HuH-7 (cell line): ENCODE results near the gene ATXN1.

Experiments
- DNase-seq: peaks from one replicate; pipeline ENCODE4 v3.0.0; 2011; ENCODE audit warnings: low spot score

Gene ATXN1

GRCh38 chr6:16742116-16742515 is 19.1 kb downstream of the ATXN1 start:
- DNase-seq: no peak

DNA sequence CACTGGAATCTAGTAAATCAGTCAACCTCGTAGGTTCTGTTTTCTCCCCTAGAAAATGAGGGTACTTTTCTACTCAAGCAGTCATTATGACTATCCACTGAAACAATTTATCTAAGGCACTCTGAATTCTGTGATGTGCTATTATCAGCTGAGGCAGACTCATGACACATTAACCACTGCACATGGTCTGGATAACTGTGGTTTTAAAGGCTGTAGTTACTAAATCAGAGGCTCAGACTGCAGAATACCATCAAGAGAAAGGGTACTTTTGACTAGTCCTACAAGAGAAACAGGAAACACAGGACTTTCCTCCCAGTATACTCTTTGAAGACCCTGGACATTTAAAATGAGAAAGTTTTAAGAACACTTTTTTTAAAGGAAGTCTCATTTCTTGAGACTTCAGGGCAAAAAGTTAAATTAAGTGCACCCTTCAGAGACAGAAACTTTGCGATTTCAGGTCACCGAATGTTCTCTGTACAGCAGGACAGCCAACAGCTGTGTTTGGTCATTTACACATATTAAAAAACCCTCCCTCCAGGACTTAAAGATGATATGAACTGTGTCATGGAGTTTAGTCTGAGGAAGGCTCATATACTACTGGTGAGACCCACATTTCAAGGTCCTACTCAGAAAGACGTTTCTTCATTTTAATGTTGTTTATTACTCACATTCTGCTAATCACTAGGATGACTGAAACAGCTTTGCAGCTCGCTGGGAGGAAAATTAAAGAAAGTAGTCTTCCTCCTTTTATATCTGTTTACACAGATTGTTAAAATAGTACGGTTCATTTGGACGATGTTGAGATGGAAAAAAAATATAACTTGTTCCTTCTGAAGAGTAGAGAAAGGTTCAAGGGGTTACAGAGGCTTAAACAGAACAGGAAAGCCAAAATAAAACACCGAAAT is 19.9 kb downstream of the ATXN1 start:
- DNase-seq: no peak

DNA sequence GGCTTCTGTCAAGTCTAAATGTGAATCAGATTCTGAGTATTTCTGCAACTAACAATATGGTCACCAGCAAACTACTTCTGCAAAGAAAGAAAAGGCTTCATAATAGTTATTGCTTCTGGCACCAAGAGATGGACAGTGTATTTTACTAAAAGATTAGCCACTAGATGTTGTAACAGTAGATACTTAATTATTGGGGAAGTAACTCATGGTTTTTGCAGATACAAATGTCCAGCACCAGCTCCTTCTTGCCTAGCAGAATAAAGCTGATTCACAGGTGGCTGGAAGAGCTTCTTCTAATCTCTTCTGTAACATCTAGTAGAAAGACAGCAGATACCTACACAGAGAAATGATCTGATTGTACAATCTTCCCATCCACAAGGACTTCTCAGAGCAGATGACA is 21.2 kb downstream of the ATXN1 start:
- DNase-seq: no peak

GRCh38 chr6:16739329-16739801 is 21.9 kb downstream of the ATXN1 start:
- DNase-seq: no peak

DNA sequence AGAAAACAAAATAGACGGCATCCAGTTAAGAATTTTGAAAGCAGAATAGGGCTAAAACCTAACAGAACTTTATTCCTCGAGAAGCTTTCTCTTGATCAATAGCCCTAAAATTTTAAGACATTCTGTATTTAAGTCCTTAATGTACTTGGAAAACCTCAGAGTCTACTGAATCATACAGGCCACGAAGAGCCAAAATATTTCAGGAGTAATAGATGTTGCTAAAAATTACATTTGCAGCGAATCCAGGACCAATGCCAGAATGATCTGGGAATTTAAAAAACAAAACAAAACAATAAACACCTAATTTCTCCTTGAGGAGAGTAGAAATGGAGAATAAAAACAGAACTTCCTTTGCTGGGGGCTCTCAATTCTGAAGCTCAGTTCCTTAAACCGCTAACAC is 23.3 kb downstream of the ATXN1 start:
- DNase-seq: no peak

GRCh38 chr6:16736856-16737775 is 24.1 kb downstream of the ATXN1 start:
- no peak for DNase-seq

DNA sequence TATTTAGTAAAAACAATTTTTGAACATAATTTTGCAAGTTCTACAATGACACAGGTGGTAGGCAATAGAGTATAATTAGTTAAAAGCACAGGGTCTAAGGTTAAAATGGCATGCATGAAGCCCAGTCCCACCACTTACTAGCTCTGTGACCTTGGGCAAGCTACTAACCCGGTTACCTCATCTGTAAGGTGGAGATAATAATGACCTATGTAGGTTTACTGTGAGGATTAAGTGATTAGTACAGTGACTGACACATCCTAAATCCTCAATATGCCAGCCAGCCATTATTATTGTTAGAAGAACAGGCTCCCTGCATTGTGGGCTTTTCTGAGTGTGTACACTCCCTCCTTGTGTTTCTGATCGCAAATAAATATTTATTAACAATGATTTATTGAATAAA is 26.2 kb downstream of the ATXN1 start:
- no peak for DNase-seq

GRCh38 chr6:16733085-16733484 is 28.2 kb downstream of the ATXN1 start:
- no peak for DNase-seq

- DNase-seq: no peak
Measured at GRCh38 chr6:16731478-16732051, 29.7 kb downstream of the ATXN1 start.

- DNase-seq: no peak
Measured at GRCh38 chr6:16730738-16731477, 30.4 kb downstream of the ATXN1 start.

- DNase-seq: no peak
Measured at GRCh38 chr6:16729744-16730143, 31.5 kb downstream of the ATXN1 start.

DNA sequence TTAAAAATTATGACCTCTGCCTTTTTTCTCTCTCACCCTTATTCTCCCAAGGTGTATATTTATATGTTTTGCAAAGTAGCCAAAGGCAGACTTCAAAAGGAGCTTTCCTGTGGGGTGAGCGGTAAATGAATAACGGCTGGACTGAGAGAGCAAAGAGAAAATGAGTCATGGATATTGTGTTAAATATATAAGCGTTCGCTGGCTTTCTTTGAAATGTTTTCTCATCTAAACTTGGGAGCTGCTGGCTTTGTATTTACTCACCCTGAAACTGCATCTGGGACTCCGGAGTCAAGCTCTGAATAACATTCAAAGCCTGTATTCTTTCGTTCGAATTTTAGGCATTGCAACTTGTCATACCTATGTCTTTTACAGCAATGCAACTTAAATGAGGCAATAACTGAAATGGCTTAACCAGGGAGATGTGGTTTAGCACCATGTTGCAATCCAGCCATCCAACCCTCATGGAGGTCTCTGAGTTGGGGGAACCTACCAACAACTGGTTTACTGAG is 32.0 kb downstream of the ATXN1 start:
- no peak for DNase-seq

- DNase-seq: no peak
Measured at GRCh38 chr6:16728513-16729182, 32.6 kb downstream of the ATXN1 start.

DNA sequence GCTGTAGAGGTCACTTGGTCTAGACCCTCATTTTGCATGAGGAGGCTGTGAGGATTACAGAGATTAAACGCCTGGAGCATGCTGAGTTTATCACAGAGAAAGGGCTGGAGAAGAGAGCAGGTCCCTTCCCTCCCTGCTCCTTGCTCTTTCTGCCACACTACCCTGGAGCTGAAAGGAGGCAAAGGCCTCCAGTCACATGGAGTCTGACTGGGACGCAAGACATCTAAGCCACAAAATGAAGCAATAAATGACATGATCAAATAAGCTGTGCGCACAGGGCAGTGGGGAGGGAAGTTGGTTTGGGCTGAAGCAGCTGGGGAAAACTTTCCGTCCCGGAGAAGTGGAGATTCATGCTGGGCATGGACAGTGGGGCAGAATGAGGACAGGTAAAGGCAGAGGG is 33.3 kb downstream of the ATXN1 start:
- DNase-seq: no peak

- no peak for DNase-seq
Measured at GRCh38 chr6:16725145-16725864, 36.0 kb downstream of the ATXN1 start.

- DNase-seq: no peak
Measured at GRCh38 chr6:16723826-16724225, 37.4 kb downstream of the ATXN1 start.

DNA sequence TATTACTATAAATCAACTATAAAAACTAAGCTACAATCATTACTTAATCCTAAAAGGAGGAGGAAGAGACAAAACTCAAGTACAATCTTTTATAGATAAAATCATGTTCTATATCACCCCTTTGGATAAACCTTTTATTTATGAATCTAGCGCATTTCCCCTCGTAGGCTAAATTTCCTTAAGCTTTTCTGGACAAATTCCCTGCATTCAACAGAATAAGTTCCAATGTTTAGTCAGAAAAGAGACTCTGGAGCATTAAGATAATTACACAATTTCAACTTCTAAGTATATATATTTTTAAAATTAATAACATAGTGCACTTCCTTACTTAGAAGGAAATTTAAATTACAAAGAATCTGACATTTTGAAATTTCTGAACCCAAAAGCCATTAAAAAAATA is 37.9 kb downstream of the ATXN1 start:
- no peak for DNase-seq

DNA sequence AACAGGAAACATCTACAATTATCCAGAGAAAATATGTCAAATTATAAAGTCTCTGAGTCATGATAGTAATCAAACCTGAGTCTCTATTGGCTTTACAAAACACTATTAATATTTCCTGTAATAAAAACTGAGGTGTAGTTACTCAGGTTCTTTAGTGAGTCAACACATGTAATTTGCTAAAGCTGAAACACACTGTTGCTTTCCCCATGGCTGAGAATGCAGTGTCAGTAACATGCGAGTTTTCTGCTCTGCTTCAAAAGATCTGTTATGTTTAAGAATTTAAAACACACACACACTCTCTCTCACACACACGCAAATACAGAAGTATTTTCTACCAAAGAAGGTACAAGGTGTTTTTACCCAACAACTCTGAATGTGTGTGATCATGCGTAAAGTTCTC is 38.6 kb downstream of the ATXN1 start:
- DNase-seq: no peak

GRCh38 chr6:16721977-16722376 is 39.3 kb downstream of the ATXN1 start:
- DNase-seq: no peak

- DNase-seq: no peak
Measured at GRCh38 chr6:16720861-16721260, 40.4 kb downstream of the ATXN1 start.
